ENCODE results near the gene CTIF.

DNA sequence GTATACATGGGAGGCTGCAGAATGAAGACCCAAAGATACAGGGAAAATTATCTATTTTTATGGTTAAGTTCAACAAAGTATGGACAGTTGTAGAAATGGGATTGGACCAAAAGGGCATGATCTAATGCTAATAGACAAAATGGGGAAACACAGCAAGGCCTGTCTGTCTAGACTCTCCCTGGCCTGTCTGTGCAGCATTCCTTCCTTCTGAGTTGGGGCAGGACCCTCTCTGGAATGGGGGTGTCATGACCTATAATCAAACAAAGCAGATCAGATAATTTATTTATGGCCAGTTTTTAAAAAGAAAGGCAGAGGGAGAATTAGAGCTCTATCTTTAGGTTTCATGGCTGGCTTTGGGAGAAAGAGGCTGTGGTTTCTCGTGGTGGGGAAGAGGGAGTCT, 104.4 kb downstream of the CTIF start:
- no peak for TF ChIP-seq CTCF (IDR thresholded peaks at IDR 0.05)
- no peak for TF ChIP-seq POLR2A (IDR thresholded peaks at IDR 0.05)
